GM23338 (cell line): ENCODE data around the gene PCSK1N. TPM values are rescaled to one million over a fixed set of nuclear protein-coding genes. Genes with fewer than 3 reads are reported as not detected.

Experiments
- ATAC-seq: fragments of 200-7000 bp; cut with Tn5 transposase; 3 replicates; pipeline ENCODE4 v1.9.1; 2020
- DNase-seq: peaks from one replicate; pipeline ENCODE4 v3.0.0-alpha.2; 2015; ENCODE audit warnings: low spot score
- H2AFZ ChIP-seq: fragments of 200-600 bp; sonication (generic); 2 replicates; pipeline ENCODE4 v1.8.0; 2016; ENCODE audit warnings: antibody characterized with exemption, mild to moderate bottlenecking, moderate library complexity
- H3F3A ChIP-seq: fragments of 200-600 bp; sonication (generic); replicated peaks from 2 replicates; pipeline ENCODE4 v1.8.0; 2017; ENCODE audit warnings: antibody characterized with exemption, mixed run types, low read depth
- H3K27ac ChIP-seq: fragments of 200-600 bp; sonication (generic); 2 replicates; pipeline ENCODE4 v1.6.1; 2016; ENCODE audit warnings: low read depth
- H3K27me3 ChIP-seq: fragments of 200-600 bp; sonication (generic); 2 replicates; pipeline ENCODE4 v1.8.0; 2016; ENCODE audit warnings: mild to moderate bottlenecking, mixed run types, moderate library complexity; ENCODE audit not compliant: insufficient read depth
- H3K36me3 ChIP-seq: fragments of 200-600 bp; sonication (generic); 2 replicates; pipeline ENCODE4 v1.8.0; 2016; ENCODE audit warnings: mild to moderate bottlenecking; ENCODE audit not compliant: insufficient read depth
- H3K4me1 ChIP-seq: fragments of 200-600 bp; sonication (generic); 2 replicates; pipeline ENCODE4 v1.8.0; 2016; ENCODE audit warnings: mild to moderate bottlenecking, moderate library complexity; ENCODE audit not compliant: insufficient read depth
- H3K4me2 ChIP-seq: fragments of 200-600 bp; sonication (generic); 2 replicates; pipeline ENCODE4 v1.7.1; 2017; ENCODE audit warnings: mixed run types
- H3K4me3 ChIP-seq: fragments of 200-600 bp; sonication (generic); 2 replicates; pipeline ENCODE4 v1.6.1; 2016; ENCODE audit warnings: mixed run types
- H3K79me2 ChIP-seq: fragments of 200-600 bp; sonication (generic); replicated peaks from 2 replicates; pipeline ENCODE4 v1.8.0; 2017; ENCODE audit warnings: mild to moderate bottlenecking; ENCODE audit not compliant: insufficient read depth
- H3K9me2 ChIP-seq: fragments of 200-600 bp; sonication (generic); 2 replicates; pipeline ENCODE4 v1.8.0; 2017; ENCODE audit not compliant: insufficient read depth
- H4K20me1 ChIP-seq: fragments of 200-600 bp; sonication (generic); replicated peaks from 2 replicates; pipeline ENCODE4 v1.8.0; 2017; ENCODE audit warnings: mild to moderate bottlenecking; ENCODE audit not compliant: insufficient read depth
- H3K27ac Mint-ChIP-seq: 2 replicates; pipeline ENCODE4 v1.8.0; 2020; ENCODE audit warnings: inconsistent platforms, mild to moderate bottlenecking, moderate library complexity, mixed read lengths
- H3K27me3 Mint-ChIP-seq: 3 replicates; pipeline ENCODE4 v1.8.0; 2022; ENCODE audit warnings: low read depth, mild to moderate bottlenecking, moderate library complexity, mixed read lengths, inconsistent platforms; ENCODE audit not compliant: insufficient read depth, poor library complexity
- H3K36me3 Mint-ChIP-seq: 3 replicates; pipeline ENCODE4 v1.8.0; 2021; ENCODE audit warnings: low read depth, mild to moderate bottlenecking, inconsistent platforms, moderate library complexity, mixed read lengths
- H3K4me1 Mint-ChIP-seq: 3 replicates; pipeline ENCODE4 v1.8.0; 2020; ENCODE audit warnings: mild to moderate bottlenecking, inconsistent platforms, mixed read lengths
- H3K4me3 Mint-ChIP-seq: 3 replicates; pipeline ENCODE4 v1.8.0; 2021; ENCODE audit warnings: moderate library complexity, mild to moderate bottlenecking, inconsistent platforms, mixed read lengths
- H3K9me3 Mint-ChIP-seq: 3 replicates; pipeline ENCODE4 v1.8.0; 2020; ENCODE audit warnings: moderate library complexity, mild to moderate bottlenecking, inconsistent platforms, mixed read lengths
- CREB1 ChIP-seq: fragments of 250-450 bp; sonication (Bioruptor Pico); IDR thresholded peaks from 2 replicates; pipeline ENCODE4 v1.5.0; 2020; ENCODE audit warnings: low read depth, mild to moderate bottlenecking, moderate library complexity
- EZH2 ChIP-seq: fragments of 200-600 bp; sonication (generic); IDR thresholded peaks from one replicate; pipeline ENCODE4 v1.8.0; 2017; ENCODE audit warnings: antibody characterized with exemption, mild to moderate bottlenecking, low read depth; ENCODE audit not compliant: unreplicated experiment
- JUNB ChIP-seq: IDR thresholded peaks from one replicate; pipeline ENCODE4 v1.6.1; 2016; ENCODE audit warnings: antibody characterized with exemption; ENCODE audit not compliant: unreplicated experiment
- POLR2AphosphoS5 ChIP-seq: IDR thresholded peaks from 2 replicates; pipeline ENCODE4 v1.6.1; 2016; ENCODE audit warnings: antibody characterized with exemption, low read depth
- STAT1 ChIP-seq: IDR thresholded peaks from one replicate; pipeline ENCODE4 v1.6.1; 2016; ENCODE audit warnings: antibody characterized with exemption; ENCODE audit not compliant: unreplicated experiment
- ZNF114 ChIP-seq: fragments of 250-450 bp; sonication (Bioruptor Pico); IDR thresholded peaks from 2 replicates; pipeline ENCODE4 v1.5.0; 2020; ENCODE audit warnings: mild to moderate bottlenecking, moderate library complexity
- ZNF462 ChIP-seq: fragments of 250-450 bp; sonication (Bioruptor Pico); IDR thresholded peaks from 2 replicates; pipeline ENCODE4 v1.5.0; 2020; ENCODE audit warnings: mild to moderate bottlenecking, moderate library complexity
- polyA plus RNA-seq: library from polyadenylated mRNA; unstranded; fragments of >200 nt; fragmentation: Nextera tagmentation; extraction: Ambion mirVana; gene quantifications from 2 replicates; pipeline ENCODE4 v1.2.1, GENCODE V29; 2016
- total RNA-seq: library from RNA; depleted of rRNA; stranded (reverse); fragments of >200 nt; shearing (Covaris generic); gene quantifications from 2 replicates; pipeline ENCODE4 v1.2.3, GENCODE V29; 2014
- TF ChIP-seq, protein P1 (sequence below): IDR thresholded peaks from one replicate; pipeline ENCODE4 v1.6.1; 2018; ENCODE audit warnings: antibody characterized with exemption; ENCODE audit not compliant: unreplicated experiment
- TF ChIP-seq, protein P2 (sequence below), 2 experiments: fragments of 200-600 bp in 1 of 2; sonication (generic) in 1 of 2; conservative IDR thresholded peaks; 2 replicates each; pipeline versions ENCODE4 v1.5.1 to v1.6.1; 2016 to 2017; ENCODE audit warnings: antibody characterized with exemption in 2 of 2, low read depth in 2 of 2, mild to moderate bottlenecking in 2 of 2, moderate library complexity in 1 of 2
- TF ChIP-seq, protein P3 (sequence below): IDR thresholded peaks from 2 replicates; pipeline ENCODE4 v1.6.1; 2016; ENCODE audit warnings: antibody characterized with exemption

Gene PCSK1N
- total and polyA plus RNA-seq, 2 experiments from 2014 or later, result 12.8 to 15.6 TPM

GRCh38 chrX:48784726-48785125 lies 50.7 kb downstream of the PCSK1N start (continued):
- TF ChIP-seq, protein P1, sequence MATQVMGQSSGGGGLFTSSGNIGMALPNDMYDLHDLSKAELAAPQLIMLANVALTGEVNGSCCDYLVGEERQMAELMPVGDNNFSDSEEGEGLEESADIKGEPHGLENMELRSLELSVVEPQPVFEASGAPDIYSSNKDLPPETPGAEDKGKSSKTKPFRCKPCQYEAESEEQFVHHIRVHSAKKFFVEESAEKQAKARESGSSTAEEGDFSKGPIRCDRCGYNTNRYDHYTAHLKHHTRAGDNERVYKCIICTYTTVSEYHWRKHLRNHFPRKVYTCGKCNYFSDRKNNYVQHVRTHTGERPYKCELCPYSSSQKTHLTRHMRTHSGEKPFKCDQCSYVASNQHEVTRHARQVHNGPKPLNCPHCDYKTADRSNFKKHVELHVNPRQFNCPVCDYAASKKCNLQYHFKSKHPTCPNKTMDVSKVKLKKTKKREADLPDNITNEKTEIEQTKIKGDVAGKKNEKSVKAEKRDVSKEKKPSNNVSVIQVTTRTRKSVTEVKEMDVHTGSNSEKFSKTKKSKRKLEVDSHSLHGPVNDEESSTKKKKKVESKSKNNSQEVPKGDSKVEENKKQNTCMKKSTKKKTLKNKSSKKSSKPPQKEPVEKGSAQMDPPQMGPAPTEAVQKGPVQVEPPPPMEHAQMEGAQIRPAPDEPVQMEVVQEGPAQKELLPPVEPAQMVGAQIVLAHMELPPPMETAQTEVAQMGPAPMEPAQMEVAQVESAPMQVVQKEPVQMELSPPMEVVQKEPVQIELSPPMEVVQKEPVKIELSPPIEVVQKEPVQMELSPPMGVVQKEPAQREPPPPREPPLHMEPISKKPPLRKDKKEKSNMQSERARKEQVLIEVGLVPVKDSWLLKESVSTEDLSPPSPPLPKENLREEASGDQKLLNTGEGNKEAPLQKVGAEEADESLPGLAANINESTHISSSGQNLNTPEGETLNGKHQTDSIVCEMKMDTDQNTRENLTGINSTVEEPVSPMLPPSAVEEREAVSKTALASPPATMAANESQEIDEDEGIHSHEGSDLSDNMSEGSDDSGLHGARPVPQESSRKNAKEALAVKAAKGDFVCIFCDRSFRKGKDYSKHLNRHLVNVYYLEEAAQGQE, result no peak
- TF ChIP-seq EZH2 (no peak), STAT1 (no peak)

- Mint-ChIP-seq H3K9me3 (no peaks in the 10 kb centered on the region; the same call in 2 of the 3 replicates), H3K4me1 (no peaks in the 10 kb centered on the region; the same call in 2 of the 3 replicates), H3K27ac (no peak overlapping the region), H3K36me3 (no peaks in the 10 kb centered on the region; the same call in 2 of the 3 replicates), H3K27me3 (peaks cover 3% of the 10 kb centered on the region), H3K4me3 (no peak overlapping the region)
- H3K36me3 ChIP-seq, result no peaks in the 10 kb centered on the region
- no peak overlapping the region for H3K27ac ChIP-seq
- H3K79me2 ChIP-seq, result no peaks in the 10 kb centered on the region
- H3K4me2 ChIP-seq, result no peak overlapping the region
- ATAC-seq, result no peak
- no peak overlapping the region for H3K4me3 ChIP-seq
- no peaks in the 10 kb centered on the region for H3K9me2 ChIP-seq
- no peaks in the 10 kb centered on the region for H3K4me1 ChIP-seq
- H3K27me3 ChIP-seq, result no peaks in the 10 kb centered on the region
- H3F3A ChIP-seq, result no peaks in the 10 kb centered on the region
- no peak overlapping the region for H2AFZ ChIP-seq
- DNase-seq, result no peak
- no peaks in the 10 kb centered on the region for H4K20me1 ChIP-seq
- TF ChIP-seq EZH2 (no peak), CREB1 (CRISPR knock-in tag) (no peak), POLR2AphosphoS5 (no peak), JUNB (no peak), ZNF114 (CRISPR knock-in tag) (no peak), STAT1 (no peak), ZNF462 (CRISPR knock-in tag) (no peak)
- TF ChIP-seq, protein P2, sequence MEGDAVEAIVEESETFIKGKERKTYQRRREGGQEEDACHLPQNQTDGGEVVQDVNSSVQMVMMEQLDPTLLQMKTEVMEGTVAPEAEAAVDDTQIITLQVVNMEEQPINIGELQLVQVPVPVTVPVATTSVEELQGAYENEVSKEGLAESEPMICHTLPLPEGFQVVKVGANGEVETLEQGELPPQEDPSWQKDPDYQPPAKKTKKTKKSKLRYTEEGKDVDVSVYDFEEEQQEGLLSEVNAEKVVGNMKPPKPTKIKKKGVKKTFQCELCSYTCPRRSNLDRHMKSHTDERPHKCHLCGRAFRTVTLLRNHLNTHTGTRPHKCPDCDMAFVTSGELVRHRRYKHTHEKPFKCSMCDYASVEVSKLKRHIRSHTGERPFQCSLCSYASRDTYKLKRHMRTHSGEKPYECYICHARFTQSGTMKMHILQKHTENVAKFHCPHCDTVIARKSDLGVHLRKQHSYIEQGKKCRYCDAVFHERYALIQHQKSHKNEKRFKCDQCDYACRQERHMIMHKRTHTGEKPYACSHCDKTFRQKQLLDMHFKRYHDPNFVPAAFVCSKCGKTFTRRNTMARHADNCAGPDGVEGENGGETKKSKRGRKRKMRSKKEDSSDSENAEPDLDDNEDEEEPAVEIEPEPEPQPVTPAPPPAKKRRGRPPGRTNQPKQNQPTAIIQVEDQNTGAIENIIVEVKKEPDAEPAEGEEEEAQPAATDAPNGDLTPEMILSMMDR (conservative IDR thresholded peaks at IDR 0.05; ENCODE audit: low read depth in 2 of 2), result no peak
- TF ChIP-seq, protein P3, sequence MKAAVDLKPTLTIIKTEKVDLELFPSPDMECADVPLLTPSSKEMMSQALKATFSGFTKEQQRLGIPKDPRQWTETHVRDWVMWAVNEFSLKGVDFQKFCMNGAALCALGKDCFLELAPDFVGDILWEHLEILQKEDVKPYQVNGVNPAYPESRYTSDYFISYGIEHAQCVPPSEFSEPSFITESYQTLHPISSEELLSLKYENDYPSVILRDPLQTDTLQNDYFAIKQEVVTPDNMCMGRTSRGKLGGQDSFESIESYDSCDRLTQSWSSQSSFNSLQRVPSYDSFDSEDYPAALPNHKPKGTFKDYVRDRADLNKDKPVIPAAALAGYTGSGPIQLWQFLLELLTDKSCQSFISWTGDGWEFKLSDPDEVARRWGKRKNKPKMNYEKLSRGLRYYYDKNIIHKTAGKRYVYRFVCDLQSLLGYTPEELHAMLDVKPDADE, result no peak
Measured at GRCh38 chrX:48782795-48783194, 52.6 kb downstream of the PCSK1N start.
